HEK293 (cell line): Measurements from ENCODE around the gene ALDH1B1.

Experiments used
- CTCF ChIA-PET: fragments of 350-600 bp; formaldehyde crosslinking; extraction: SDS; loops from one replicate; lab custom pipeline; 2021; ENCODE audit warnings: antibody characterized with exemption; lab: Yijun Ruan, JAX
- POLR2A ChIA-PET: fragments of 300-600 bp; formaldehyde crosslinking; extraction: SDS; loops from one replicate; lab custom pipeline; 2020; ENCODE audit warnings: antibody characterized with exemption, inconsistent platforms; lab: Yijun Ruan, JAX
- H3K27ac ChIP-seq: fragments of 200-500 bp; sonication (Bioruptor generic); 2 replicates; pipeline ENCODE4 v1.5.1; 2014; ENCODE audit warnings: low read depth, low read length, control low read depth, inconsistent platforms; ENCODE audit errors: extremely low read depth
- H3K36me3 ChIP-seq, 2 experiments: fragments of 200-500 bp in 1 of 2; sonication (Bioruptor generic) in 1 of 2; 1 replicate in 1 of 2; 2 replicates in 1 of 2; pipeline ENCODE4 v1.5.1; 2014 to 2017; ENCODE audit warnings: inconsistent platforms in 2 of 2, low read length in 2 of 2; ENCODE audit not compliant: control insufficient read depth in 2 of 2, insufficient read depth in 1 of 2
- H3K4me1 ChIP-seq: fragments of 200-500 bp; sonication (Bioruptor generic); 2 replicates; pipeline ENCODE4 v1.5.1; 2014; ENCODE audit warnings: mild to moderate bottlenecking, low read length, inconsistent platforms; ENCODE audit not compliant: control insufficient read depth, insufficient read depth
- H3K4me3 ChIP-seq: 2 replicates; pipeline ENCODE4 v1.5.1; 2011; ENCODE audit warnings: low read depth, mild to moderate bottlenecking, control low read depth, low read length, moderate library complexity
- H3K9me3 ChIP-seq: fragments of 200-500 bp; sonication (Bioruptor generic); 2 replicates; pipeline ENCODE4 v1.5.1; 2014; ENCODE audit warnings: low read depth, low read length, inconsistent platforms; ENCODE audit not compliant: control insufficient read depth, insufficient read depth
- SCRT2 ChIP-seq: fragments of 450-650 bp; formaldehyde crosslinking; IDR thresholded peaks from 2 replicates; pipeline ENCODE4 v1.5.1; 2016; ENCODE audit warnings: missing biosample characterization, missing genetic modification characterization
- SP3 ChIP-seq: fragments of 450-650 bp; formaldehyde crosslinking; IDR thresholded peaks from 2 replicates; pipeline ENCODE4 v1.5.1; 2016; ENCODE audit warnings: missing biosample characterization, missing genetic modification characterization
- TRIM28 ChIP-seq: IDR thresholded peaks from 2 replicates; pipeline ENCODE4 v1.6.1; 2011; ENCODE audit warnings: low read length, control low read depth, borderline replicate concordance
- ZBTB8A ChIP-seq: fragments of 450-650 bp; formaldehyde crosslinking; IDR thresholded peaks from 2 replicates; pipeline ENCODE4 v1.5.1; 2016; ENCODE audit warnings: missing biosample characterization, missing genetic modification characterization
- ZNF121 ChIP-seq: fragments of 450-650 bp; formaldehyde crosslinking; IDR thresholded peaks from 2 replicates; pipeline ENCODE4 v1.5.1; 2016; ENCODE audit warnings: missing biosample characterization, missing genetic modification characterization
- ZNF140 ChIP-seq: fragments of 450-650 bp; formaldehyde crosslinking; IDR thresholded peaks from 2 replicates; pipeline ENCODE4 v1.5.1; 2016; ENCODE audit warnings: missing biosample characterization, missing genetic modification characterization
- ZNF174 ChIP-seq: fragments of 450-650 bp; formaldehyde crosslinking; IDR thresholded peaks from 2 replicates; pipeline ENCODE4 v1.5.0; 2017; ENCODE audit warnings: missing biosample characterization, mild to moderate bottlenecking, missing genetic modification characterization
- ZNF214 ChIP-seq: fragments of 450-650 bp; formaldehyde crosslinking; IDR thresholded peaks from 2 replicates; pipeline ENCODE4 v1.5.1; 2017; ENCODE audit warnings: missing biosample characterization, mild to moderate bottlenecking, missing genetic modification characterization, borderline replicate concordance
- ZNF248 ChIP-seq: fragments of 450-650 bp; formaldehyde crosslinking; IDR thresholded peaks from 2 replicates; pipeline ENCODE4 v1.5.1; 2017; ENCODE audit warnings: missing biosample characterization, missing genetic modification characterization
- ZNF423 ChIP-seq: fragments of 450-650 bp; formaldehyde crosslinking; IDR thresholded peaks from 2 replicates; pipeline ENCODE4 v1.5.1; 2016; ENCODE audit warnings: missing biosample characterization, missing genetic modification characterization
- ZNF426 ChIP-seq: fragments of 450-650 bp; formaldehyde crosslinking; IDR thresholded peaks from 2 replicates; pipeline ENCODE4 v1.5.1; 2017; ENCODE audit warnings: missing biosample characterization, missing genetic modification characterization, mild to moderate bottlenecking, inconsistent platforms, moderate library complexity
- ZNF501 ChIP-seq: fragments of 450-650 bp; formaldehyde crosslinking; IDR thresholded peaks from 2 replicates; pipeline ENCODE4 v1.5.1; 2016; ENCODE audit warnings: missing biosample characterization, missing genetic modification characterization
- ZNF529 ChIP-seq: fragments of 450-650 bp; formaldehyde crosslinking; IDR thresholded peaks from 2 replicates; pipeline ENCODE4 v1.5.1; 2017; ENCODE audit warnings: missing genetic modification characterization, missing biosample characterization; ENCODE audit not compliant: insufficient replicate concordance
- ZNF530 ChIP-seq: fragments of 450-650 bp; formaldehyde crosslinking; IDR thresholded peaks from 2 replicates; pipeline ENCODE4 v1.5.1; 2016; ENCODE audit warnings: low read depth, missing biosample characterization, missing genetic modification characterization
- ZNF549 ChIP-seq: fragments of 450-650 bp; IDR thresholded peaks from 2 replicates; pipeline ENCODE4 v1.5.1; 2018; ENCODE audit warnings: missing biosample characterization, missing genetic modification characterization, mild to moderate bottlenecking, inconsistent platforms, moderate library complexity
- ZNF658 ChIP-seq: fragments of 450-650 bp; formaldehyde crosslinking; IDR thresholded peaks from 2 replicates; pipeline ENCODE4; 2016; ENCODE audit warnings: missing biosample characterization, missing genetic modification characterization
- ZSCAN16 ChIP-seq: fragments of 450-650 bp; formaldehyde crosslinking; IDR thresholded peaks from 2 replicates; pipeline ENCODE4 v1.5.1; 2016; ENCODE audit warnings: missing biosample characterization, missing genetic modification characterization
- TF ChIP-seq, protein P1 (sequence below): fragments of 450-650 bp; formaldehyde crosslinking; IDR thresholded peaks from 2 replicates; pipeline ENCODE4 v1.5.1; 2016; ENCODE audit warnings: missing biosample characterization, missing genetic modification characterization, low read depth
- TF ChIP-seq, protein P2 (sequence below): fragments of 450-650 bp; formaldehyde crosslinking; IDR thresholded peaks from 2 replicates; pipeline ENCODE4 v1.5.1; 2016; ENCODE audit warnings: missing biosample characterization, missing genetic modification characterization
- TF ChIP-seq, protein P3 (sequence below): fragments of 450-650 bp; formaldehyde crosslinking; IDR thresholded peaks from 2 replicates; pipeline ENCODE4 v1.5.1; 2016; ENCODE audit warnings: missing biosample characterization, missing genetic modification characterization

Gene ALDH1B1

DNA sequence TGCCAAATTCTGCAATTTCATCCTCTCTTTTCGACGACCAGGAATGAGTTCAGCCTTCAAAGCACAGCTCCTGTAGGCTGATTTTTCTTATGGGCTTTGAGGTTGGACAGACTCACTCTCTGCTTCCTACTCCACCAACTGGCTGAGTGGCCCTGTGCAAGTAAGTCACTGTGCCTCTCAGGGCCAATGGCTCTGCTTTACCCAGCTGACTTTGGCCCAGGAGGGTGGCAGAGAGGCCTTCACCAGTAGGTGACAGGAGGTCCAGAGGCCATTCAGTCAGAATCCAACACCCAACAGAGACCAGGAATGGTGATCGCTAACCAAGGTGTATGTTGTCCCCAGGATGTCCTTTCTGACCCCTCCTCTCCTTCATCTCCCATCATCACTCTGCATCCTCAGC is 49.5 kb upstream of the ALDH1B1 start:
- H3K36me3 ChIP-seq = no peaks in the 10 kb centered on the region
- no peak overlapping the region for H3K4me3 ChIP-seq
- TF ChIP-seq ZNF426 (tag by site-specific recombination) (no peak), ZNF549 (tag by site-specific recombination) (no peak), ZSCAN16 (tag by site-specific recombination) (no peak), ZNF529 (tag by site-specific recombination) (no peak), ZNF658 (tag by site-specific recombination) (no peak), ZNF530 (tag by site-specific recombination) (no peak), ZNF423 (tag by site-specific recombination) (no peak), ZNF140 (tag by site-specific recombination) (no peak), ZNF121 (tag by site-specific recombination) (no peak), ZNF248 (tag by site-specific recombination) (no peak), TRIM28 (no peak), ZNF214 (tag by site-specific recombination) (no peak), ZBTB8A (tag by site-specific recombination) (no peak)
- TF ChIP-seq, protein P1, sequence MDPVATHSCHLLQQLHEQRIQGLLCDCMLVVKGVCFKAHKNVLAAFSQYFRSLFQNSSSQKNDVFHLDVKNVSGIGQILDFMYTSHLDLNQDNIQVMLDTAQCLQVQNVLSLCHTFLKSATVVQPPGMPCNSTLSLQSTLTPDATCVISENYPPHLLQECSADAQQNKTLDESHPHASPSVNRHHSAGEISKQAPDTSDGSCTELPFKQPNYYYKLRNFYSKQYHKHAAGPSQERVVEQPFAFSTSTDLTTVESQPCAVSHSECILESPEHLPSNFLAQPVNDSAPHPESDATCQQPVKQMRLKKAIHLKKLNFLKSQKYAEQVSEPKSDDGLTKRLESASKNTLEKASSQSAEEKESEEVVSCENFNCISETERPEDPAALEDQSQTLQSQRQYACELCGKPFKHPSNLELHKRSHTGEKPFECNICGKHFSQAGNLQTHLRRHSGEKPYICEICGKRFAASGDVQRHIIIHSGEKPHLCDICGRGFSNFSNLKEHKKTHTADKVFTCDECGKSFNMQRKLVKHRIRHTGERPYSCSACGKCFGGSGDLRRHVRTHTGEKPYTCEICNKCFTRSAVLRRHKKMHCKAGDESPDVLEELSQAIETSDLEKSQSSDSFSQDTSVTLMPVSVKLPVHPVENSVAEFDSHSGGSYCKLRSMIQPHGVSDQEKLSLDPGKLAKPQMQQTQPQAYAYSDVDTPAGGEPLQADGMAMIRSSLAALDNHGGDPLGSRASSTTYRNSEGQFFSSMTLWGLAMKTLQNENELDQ (tag by site-specific recombination) = no peak
- TF ChIP-seq, protein P2, sequence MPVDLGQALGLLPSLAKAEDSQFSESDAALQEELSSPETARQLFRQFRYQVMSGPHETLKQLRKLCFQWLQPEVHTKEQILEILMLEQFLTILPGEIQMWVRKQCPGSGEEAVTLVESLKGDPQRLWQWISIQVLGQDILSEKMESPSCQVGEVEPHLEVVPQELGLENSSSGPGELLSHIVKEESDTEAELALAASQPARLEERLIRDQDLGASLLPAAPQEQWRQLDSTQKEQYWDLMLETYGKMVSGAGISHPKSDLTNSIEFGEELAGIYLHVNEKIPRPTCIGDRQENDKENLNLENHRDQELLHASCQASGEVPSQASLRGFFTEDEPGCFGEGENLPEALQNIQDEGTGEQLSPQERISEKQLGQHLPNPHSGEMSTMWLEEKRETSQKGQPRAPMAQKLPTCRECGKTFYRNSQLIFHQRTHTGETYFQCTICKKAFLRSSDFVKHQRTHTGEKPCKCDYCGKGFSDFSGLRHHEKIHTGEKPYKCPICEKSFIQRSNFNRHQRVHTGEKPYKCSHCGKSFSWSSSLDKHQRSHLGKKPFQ (tag by site-specific recombination) = no peak
- TF ChIP-seq, all 188 proteins: peak for 0
- Histone ChIP-seq H3K27ac (no peak overlapping the region), H3K4me1 (no peaks in the 10 kb centered on the region), H3K9me3 (no peaks in the 10 kb centered on the region)
- POLR2A ChIA-PET = no interaction called here
- CTCF ChIA-PET = interaction anchor here (0.6 to 1.1 kb wide), 3 partner anchors 9 to 427 kb away, joined by 3 to 7 read pairs (median 3); no protein-coding TSS in a partner anchor

DNA sequence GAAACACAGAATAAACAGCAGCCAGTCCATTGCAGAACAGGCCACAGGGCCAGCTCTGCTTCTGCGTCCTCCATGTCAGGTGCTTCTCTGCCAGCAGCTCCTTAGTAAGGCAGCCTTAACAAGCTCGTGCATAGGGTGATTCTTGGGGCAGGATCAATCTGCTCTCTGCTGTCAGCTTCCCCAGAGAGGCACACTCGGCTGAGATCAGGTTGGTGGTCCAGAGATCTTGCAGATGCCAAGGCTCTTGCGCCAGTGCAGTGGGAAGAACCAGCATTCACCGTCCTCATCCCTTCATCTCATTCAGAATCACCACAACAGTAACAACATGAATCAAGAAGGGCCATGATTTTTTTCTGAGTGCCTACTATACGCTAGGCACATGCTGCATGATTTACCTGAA is 49.0 kb upstream of the ALDH1B1 start:
- CTCF ChIA-PET = interaction anchor here (0.6 to 1.1 kb wide), 2 partner anchors 9 to 428 kb away, joined by 3 read pairs; no protein-coding TSS in a partner anchor
- POLR2A ChIA-PET = no interaction called here
- TF ChIP-seq SP3 (tag by site-specific recombination) (no peak), SCRT2 (tag by site-specific recombination) (no peak), ZNF174 (no peak), ZNF501 (tag by site-specific recombination) (no peak)
- TF ChIP-seq, protein P3, sequence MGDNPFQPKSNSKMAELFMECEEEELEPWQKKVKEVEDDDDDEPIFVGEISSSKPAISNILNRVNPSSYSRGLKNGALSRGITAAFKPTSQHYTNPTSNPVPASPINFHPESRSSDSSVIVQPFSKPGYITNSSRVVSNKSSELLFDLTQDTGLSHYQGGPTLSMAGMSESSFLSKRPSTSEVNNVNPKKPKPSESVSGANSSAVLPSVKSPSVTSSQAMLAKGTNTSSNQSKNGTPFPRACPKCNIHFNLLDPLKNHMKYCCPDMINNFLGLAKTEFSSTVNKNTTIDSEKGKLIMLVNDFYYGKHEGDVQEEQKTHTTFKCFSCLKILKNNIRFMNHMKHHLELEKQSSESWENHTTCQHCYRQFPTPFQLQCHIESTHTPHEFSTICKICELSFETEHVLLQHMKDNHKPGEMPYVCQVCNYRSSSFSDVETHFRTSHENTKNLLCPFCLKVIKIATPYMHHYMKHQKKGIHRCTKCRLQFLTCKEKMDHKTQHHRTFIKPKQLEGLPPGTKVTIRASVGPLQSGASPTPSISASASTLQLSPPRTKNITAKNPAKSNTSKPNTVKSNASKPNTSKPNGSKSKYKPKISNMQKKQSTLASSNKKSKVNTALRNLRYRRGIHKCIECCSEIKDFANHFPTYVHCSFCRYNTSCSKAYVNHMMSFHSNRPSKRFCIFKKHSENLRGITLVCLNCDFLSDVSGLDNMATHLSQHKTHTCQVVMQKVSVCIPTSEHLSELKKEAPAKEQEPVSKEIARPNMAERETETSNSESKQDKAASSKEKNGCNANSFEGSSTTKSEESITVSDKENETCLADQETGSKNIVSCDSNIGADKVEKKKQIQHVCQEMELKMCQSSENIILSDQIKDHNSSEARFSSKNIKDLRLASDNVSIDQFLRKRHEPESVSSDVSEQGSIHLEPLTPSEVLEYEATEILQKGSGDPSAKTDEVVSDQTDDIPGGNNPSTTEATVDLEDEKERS (tag by site-specific recombination) = no peak
- Histone ChIP-seq H3K4me1 (no peaks in the 10 kb centered on the region), H3K4me3 (no peak overlapping the region), H3K9me3 (no peaks in the 10 kb centered on the region), H3K27ac (no peak overlapping the region), H3K36me3 (no peaks in the 10 kb centered on the region)
